A549 (cell line): ENCODE measurements around the gene PRKCZ. TPM values are rescaled to one million over a fixed set of nuclear protein-coding genes. Genes with fewer than 3 reads are reported as not detected.

Source experiments
- ATAC-seq, 2 experiments: fragments of 200-7000 bp in 1 of 2; fragments of >200 bp in 1 of 2; cut with Nextera tagmentation in 1 of 2; cut with Tn5 transposase in 1 of 2; 3 replicates each; pipeline versions ENCODE4 v1.8.0 to v1.9.1; 2018 to 2020; ENCODE audit warnings: mild to moderate bottlenecking in 1 of 2, moderate library complexity in 1 of 2
- CTCF ChIA-PET: fragments of 300-600 bp; sonication (Branson Sonifier 250); formaldehyde crosslinking; extraction: SDS; loops from one replicate; lab custom pipeline; 2021; ENCODE audit warnings: antibody characterized with exemption, inconsistent platforms; lab: Yijun Ruan, JAX
- POLR2A ChIA-PET: fragments of 350-600 bp; formaldehyde crosslinking; extraction: SDS; loops from one replicate; lab custom pipeline; 2021; ENCODE audit warnings: antibody characterized with exemption, inconsistent platforms; lab: Yijun Ruan, JAX
- DNase-seq, 2 experiments: peaks; one replicate each; pipeline versions ENCODE4 v3.0.0 to v3.0.0-alpha.2; 2011 to 2016; ENCODE audit warnings: low read depth in 1 of 2, low spot score in 1 of 2
- FAIRE-seq: peaks from 2 replicates; lab custom pipeline; 2011; peaks lifted over from hg19 to GRCh38; lab: Jason Lieb, UNC
- H3K27ac ChIP-seq, 2 experiments: fragments of >200 bp; sonication (Bioruptor Twin); formaldehyde crosslinking; 3 replicates each; pipeline ENCODE4 v1.5.1; 2016 to 2017
- H3K4me1 ChIP-seq: fragments of >200 bp; sonication (Bioruptor Twin); formaldehyde crosslinking; 3 replicates; pipeline ENCODE4 v1.6.1; 2016
- H3K4me2 ChIP-seq: fragments of >200 bp; sonication (Bioruptor Twin); formaldehyde crosslinking; 3 replicates; pipeline ENCODE4 v1.6.1; 2016
- H3K4me3 ChIP-seq: fragments of >200 bp; sonication (Bioruptor Twin); formaldehyde crosslinking; 3 replicates; pipeline ENCODE4 v1.5.1; 2016
- H3K9me3 ChIP-seq: fragments of >200 bp; sonication (Bioruptor Twin); formaldehyde crosslinking; 3 replicates; pipeline ENCODE4 v1.6.1; 2016
- BCL3 ChIP-seq: fragments of >200 bp; sonication (Bioruptor Twin); formaldehyde crosslinking; IDR thresholded peaks from 3 replicates; pipeline ENCODE4 v1.6.1; 2016
- CBX2 ChIP-seq: fragments of 200-600 bp; sonication (generic); IDR thresholded peaks from 2 replicates; pipeline ENCODE4 v1.6.1; 2016; ENCODE audit warnings: low read depth, mild to moderate bottlenecking, borderline replicate concordance
- CHD4 ChIP-seq: fragments of 200-600 bp; sonication (generic); IDR thresholded peaks from 2 replicates; pipeline ENCODE4 v1.6.1; 2016; ENCODE audit warnings: antibody characterized with exemption, mild to moderate bottlenecking, borderline replicate concordance
- CTCF ChIP-seq: fragments of >200 bp; sonication (Bioruptor Twin); formaldehyde crosslinking; IDR thresholded peaks from 3 replicates; pipeline ENCODE4 v1.5.1; 2016
- FOXS1 ChIP-seq: fragments of 250-450 bp; sonication (Bioruptor Pico); IDR thresholded peaks from 2 replicates; pipeline ENCODE4 v1.5.0; 2020; ENCODE audit warnings: mild to moderate bottlenecking, moderate library complexity
- HOXB13 ChIP-seq: fragments of 250-450 bp; sonication (Bioruptor Pico); IDR thresholded peaks from 2 replicates; pipeline ENCODE4 v1.5.0; 2020; ENCODE audit warnings: low read depth, mild to moderate bottlenecking, moderate library complexity
- JUNB ChIP-seq: fragments of >200 bp; sonication (Bioruptor Twin); formaldehyde crosslinking; IDR thresholded peaks from 2 replicates; pipeline ENCODE4 v1.6.1; 2016
- KDM1A ChIP-seq: fragments of 200-600 bp; sonication (generic); IDR thresholded peaks from 2 replicates; pipeline ENCODE4 v1.6.1; 2016; ENCODE audit warnings: low read depth, mild to moderate bottlenecking
- MAFK ChIP-seq: fragments of 450-650 bp; IDR thresholded peaks from 2 replicates; pipeline ENCODE4 v1.6.1; 2014; ENCODE audit not compliant: partially characterized antibody
- NPAS2 ChIP-seq: fragments of 250-450 bp; sonication (Bioruptor Pico); IDR thresholded peaks from 2 replicates; pipeline ENCODE4 v1.8.0; 2022; ENCODE audit warnings: mild to moderate bottlenecking, moderate library complexity, borderline replicate concordance
- NR3C1 ChIP-seq: fragments of >200 bp; sonication (Bioruptor Twin); formaldehyde crosslinking; IDR thresholded peaks from 3 replicates; pipeline ENCODE4 v1.6.1; 2017
- PHF8 ChIP-seq: fragments of 200-600 bp; sonication (generic); IDR thresholded peaks from 2 replicates; pipeline ENCODE4 v1.6.1; 2016; ENCODE audit warnings: low read depth, mild to moderate bottlenecking, antibody characterized with exemption, moderate library complexity, borderline replicate concordance
- POLR2AphosphoS2 ChIP-seq: conservative IDR thresholded peaks from 2 replicates; pipeline ENCODE4 v1.6.1; 2012; ENCODE audit warnings: low read length, improper control_type of control experiment, inconsistent platforms
- RARB ChIP-seq: fragments of 250-450 bp; sonication (Bioruptor Pico); IDR thresholded peaks from 2 replicates; pipeline ENCODE4 v1.8.0; 2021; ENCODE audit warnings: mild to moderate bottlenecking, moderate library complexity
- RFX5 ChIP-seq: fragments of 450-650 bp; IDR thresholded peaks from 2 replicates; pipeline ENCODE4 v1.7.1; 2014; ENCODE audit warnings: antibody characterized with exemption, mild to moderate bottlenecking, moderate library complexity
- RNF2 ChIP-seq: fragments of 200-600 bp; sonication (generic); IDR thresholded peaks from 2 replicates; pipeline ENCODE4 v1.6.1; 2016; ENCODE audit warnings: low read depth, mild to moderate bottlenecking, antibody characterized with exemption, moderate library complexity, borderline replicate concordance
- WGBS: methylation state at CpG from one replicate; pipeline ENCODE4 v1.1.6; 2017; ENCODE audit errors: missing lambda C conversion rate; 5-methylcytosine and 5-hydroxymethylcytosine counted together
- polyA plus RNA-seq, 4 experiments: library from polyadenylated mRNA; depleted of rRNA in 3 of 4; stranded (reverse); fragments of >200 nt; fragmentation: RNase III in 1 of 4; extraction: RNeasy Plus Mini Kit Qiagen cat#74134 plus additional on column Dnase treatment in 1 of 4; gene quantifications; 2 replicates in 3 of 4; 3 replicates in 1 of 4; pipeline ENCODE4 v1.2.3, GENCODE V29; 2011 to 2017
- TF ChIP-seq, protein P1 (sequence below): fragments of 250-450 bp; sonication (Bioruptor Pico); IDR thresholded peaks from 2 replicates; pipeline ENCODE4 v1.5.0; 2020; ENCODE audit warnings: low read depth, mild to moderate bottlenecking, moderate library complexity

The PRKCZ gene
- polyA plus RNA-seq, 2 of the 4 experiments (the other 2 are of a cell fraction): 9.5 to 9.8 TPM

DNA sequence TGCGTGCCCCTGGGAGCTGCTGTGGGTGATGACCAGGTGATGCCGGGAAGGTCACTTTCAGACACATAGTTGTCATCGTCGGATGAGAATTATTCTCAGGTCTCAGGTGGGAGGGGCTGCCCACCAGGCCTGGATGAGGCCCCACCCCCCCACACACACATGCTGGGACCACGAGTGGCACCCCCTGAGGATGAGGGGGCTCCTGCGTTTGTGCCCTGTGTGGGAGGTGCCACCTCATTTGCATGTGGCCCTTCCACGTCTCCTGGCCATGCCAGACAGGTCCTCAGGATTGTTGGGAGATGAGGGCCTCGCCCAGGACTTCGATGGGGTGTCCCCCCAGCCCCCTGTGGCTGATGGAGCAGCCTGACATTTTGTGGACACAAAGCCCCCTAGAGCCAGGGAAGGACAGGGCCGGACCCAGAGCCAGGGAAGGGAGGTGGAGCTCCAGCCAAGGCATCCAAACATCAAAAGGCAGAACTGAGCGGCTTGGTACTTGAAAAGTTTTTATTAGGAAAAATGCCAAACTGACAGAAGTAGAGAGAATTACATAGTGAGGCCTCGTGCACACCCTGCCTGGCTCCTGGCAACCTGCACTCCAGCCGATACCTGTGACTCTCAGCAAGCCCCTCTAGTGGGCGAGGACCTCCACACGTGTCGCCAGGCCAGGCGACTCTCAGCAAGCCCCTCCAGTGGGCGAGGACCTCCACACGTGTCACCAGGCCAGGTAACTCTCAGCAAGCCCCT, 55.7 kb downstream of the PRKCZ start:
- POLR2A ChIA-PET: no interaction called here
- no peak overlapping the region for H3K27ac ChIP-seq

DNA sequence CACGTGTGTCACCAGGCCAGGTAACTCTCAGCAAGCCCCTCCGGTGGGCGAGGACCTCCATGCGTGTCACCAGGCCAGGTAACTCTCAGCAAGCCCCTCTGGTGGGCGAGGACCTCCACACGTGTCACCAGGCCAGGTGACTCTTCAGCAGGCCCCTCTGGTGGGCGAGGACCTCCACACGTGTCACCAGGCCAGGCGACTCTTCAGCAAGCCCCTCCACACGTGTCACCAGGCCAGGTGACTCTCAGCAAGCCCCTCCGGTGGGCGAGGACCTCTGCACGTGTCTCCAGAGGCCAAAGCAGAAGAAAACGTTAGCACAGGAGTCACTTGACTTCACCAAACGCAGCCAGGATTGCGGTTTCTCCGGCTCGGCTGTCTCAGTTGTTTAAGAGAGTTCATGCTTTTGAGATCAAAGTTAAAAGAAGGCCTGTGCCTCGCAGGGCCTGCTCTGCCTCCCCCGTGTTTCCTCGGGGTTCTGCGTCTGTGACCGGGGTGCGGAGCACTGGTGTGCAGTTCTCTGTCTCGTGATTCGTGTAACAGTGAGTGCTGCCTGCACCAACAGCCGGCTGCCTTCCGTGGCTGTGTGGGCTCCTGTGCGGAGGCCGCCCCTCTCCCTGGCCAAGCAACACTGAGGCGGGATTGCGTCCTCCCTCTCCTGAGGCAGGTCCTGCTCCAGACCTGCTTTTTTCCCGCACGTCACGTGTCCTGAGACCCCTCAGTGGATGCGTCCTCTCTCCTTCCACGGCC, 56.6 kb downstream of the PRKCZ start:
- no peak overlapping the region for H3K4me3 ChIP-seq
- no peak overlapping the region for H3K4me2 ChIP-seq
- WGBS: 82% methylated on average over 7 of the region's 37 CpGs
- CTCF ChIA-PET: no interaction called here
- no peaks in the 10 kb centered on the region for H3K4me1 ChIP-seq
- POLR2A ChIA-PET: no interaction called here
- DNase-seq: no peak
- TF ChIP-seq NR3C1 (no peak), PHF8 (no peak), RFX5 (no peak), CTCF (no peak), FOXS1 (CRISPR knock-in tag) (no peak), NPAS2 (no peak), BCL3 (no peak), RNF2 (no peak), POLR2AphosphoS2 (no peak)
- TF ChIP-seq, protein P1, sequence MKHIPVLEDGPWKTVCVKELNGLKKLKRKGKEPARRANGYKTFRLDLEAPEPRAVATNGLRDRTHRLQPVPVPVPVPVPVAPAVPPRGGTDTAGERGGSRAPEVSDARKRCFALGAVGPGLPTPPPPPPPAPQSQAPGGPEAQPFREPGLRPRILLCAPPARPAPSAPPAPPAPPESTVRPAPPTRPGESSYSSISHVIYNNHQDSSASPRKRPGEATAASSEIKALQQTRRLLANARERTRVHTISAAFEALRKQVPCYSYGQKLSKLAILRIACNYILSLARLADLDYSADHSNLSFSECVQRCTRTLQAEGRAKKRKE: no peak
- TF ChIP-seq, all 56 proteins: peak for 0
- no peak overlapping the region for H3K27ac ChIP-seq
- H3K9me3 ChIP-seq: no peaks in the 10 kb centered on the region
- FAIRE-seq: no peak
- ATAC-seq: no peak

More for the DNA sequence above, 55.7 kb downstream of the PRKCZ start:
- no peak for TF ChIP-seq RARB (CRISPR knock-in tag)
- TF ChIP-seq KDM1A: no peak
- no peak for TF ChIP-seq CHD4
- no peak for TF ChIP-seq JUNB
- no peak for TF ChIP-seq CBX2
- CTCF ChIA-PET: no interaction called here
- Histone ChIP-seq H3K4me2 (no peak overlapping the region), H3K9me3 (no peaks in the 10 kb centered on the region), H3K4me3 (no peak overlapping the region), H3K4me1 (no peaks in the 10 kb centered on the region)
- FAIRE-seq: no peak
- no peak for DNase-seq
- 94% methylated on average over 10 of the region's 19 CpGs for WGBS
- no peak for ATAC-seq

- POLR2A ChIA-PET: no interaction called here
- 89% methylated on average over 13 of the region's 23 CpGs for WGBS
- no peak overlapping the region for H3K4me3 ChIP-seq
- TF ChIP-seq MAFK (no peak), HOXB13 (no peak)
- TF ChIP-seq, protein P1: no peak
- ATAC-seq: no peak
- H3K4me2 ChIP-seq: no peak overlapping the region
- no peak for FAIRE-seq
- H3K9me3 ChIP-seq: no peaks in the 10 kb centered on the region
- CTCF ChIA-PET: no interaction called here
- no peak overlapping the region for H3K27ac ChIP-seq
- no peak for DNase-seq
- H3K4me1 ChIP-seq: no peaks in the 10 kb centered on the region
These were observed 57.5 kb downstream of the PRKCZ start for GRCh38 chr1:2107586-2108212.
